Endothelial cell of umbilical vein (primary cell): Measurements from ENCODE around the gene ADI1. TPM values are rescaled to one million over a fixed set of nuclear protein-coding genes. Genes with fewer than 3 reads are reported as not detected.

Experiments
- BruUV-seq: library from RNA; stranded (reverse); fragments of 400-500 nt; replicated peaks from 2 replicates; lab custom pipeline; 2021; lab: Mats Ljungman, UMichigan
- CTCF ChIA-PET: fragments of 300-600, 350-600 bp; sonication (Branson Sonifier 250); formaldehyde crosslinking; loops from one replicate; lab custom pipeline; 2021; ENCODE audit warnings: antibody characterized with exemption, inconsistent platforms; lab: Charles Lee
- POLR2A ChIA-PET: fragments of 300-600, 350-600 bp; sonication (Branson Sonifier 250); formaldehyde crosslinking; loops from one replicate; lab custom pipeline; 2021; ENCODE audit warnings: antibody characterized with exemption, inconsistent platforms; lab: Charles Lee
- DNase-seq: peaks from one replicate; pipeline ENCODE4 v3.0.0-alpha.2; 2011; ENCODE audit warnings: low read depth, low spot score
- FAIRE-seq: peaks from 2 replicates; lab custom pipeline; 2011; peaks lifted over from hg19 to GRCh38; lab: Jason Lieb, UNC
- H2AFZ ChIP-seq: 2 replicates; pipeline ENCODE4 v1.6.0; 2012; ENCODE audit warnings: low read depth, low read length, control low read depth, inconsistent platforms
- H3K27ac ChIP-seq: 2 replicates; pipeline ENCODE4 v1.5.1; 2011; ENCODE audit warnings: low read depth, mild to moderate bottlenecking, control low read depth, low read length, moderate library complexity; ENCODE audit not compliant: insufficient read depth
- H3K27me3 ChIP-seq, 2 experiments: 2 replicates each; pipeline versions ENCODE4 v1.6.0 to v1.6.1; 2011; ENCODE audit warnings: low read length in 2 of 2, mixed read lengths in 1 of 2; ENCODE audit not compliant: control insufficient read depth in 2 of 2, insufficient read depth in 2 of 2
- H3K36me3 ChIP-seq, 2 experiments: 2 replicates in 1 of 2; 3 replicates in 1 of 2; pipeline ENCODE4 v1.5.1; 2011; ENCODE audit warnings: low read length in 2 of 2, mild to moderate bottlenecking in 1 of 2, moderate library complexity in 1 of 2; ENCODE audit not compliant: control insufficient read depth in 2 of 2, insufficient read depth in 2 of 2; ENCODE audit errors: extremely low read depth in 1 of 2
- H3K4me1 ChIP-seq: 3 replicates; pipeline ENCODE4 v1.5.1; 2011; ENCODE audit warnings: mild to moderate bottlenecking, low read length; ENCODE audit not compliant: control insufficient read depth, insufficient read depth; ENCODE audit errors: extremely low read depth
- H3K4me2 ChIP-seq: 2 replicates; pipeline ENCODE4 v1.6.1; 2011; ENCODE audit warnings: low read length, control low read depth, mixed read lengths; ENCODE audit not compliant: insufficient read depth
- H3K4me3 ChIP-seq, 3 experiments: fragments of 200-600 bp in 1 of 3; sonication (generic), shearing (Covaris generic) in 1 of 3; replicated peaks in 1 of 3; 2 replicates each; pipeline ENCODE4 v1.5.1; 2011 to 2016; ENCODE audit warnings: control low read depth in 3 of 3, low read length in 3 of 3, mild to moderate bottlenecking in 2 of 3, inconsistent platforms in 1 of 3, low read depth in 1 of 3, moderate library complexity in 1 of 3; ENCODE audit not compliant: insufficient read depth in 1 of 3
- H3K79me2 ChIP-seq: 2 replicates; pipeline ENCODE4 v1.6.0; 2012; ENCODE audit warnings: low read length, inconsistent platforms; ENCODE audit not compliant: control insufficient read depth, insufficient read depth
- H3K9ac ChIP-seq: replicated peaks from 2 replicates; pipeline ENCODE3; 2011; ENCODE audit warnings: low read length, control low read depth; ENCODE audit not compliant: insufficient read depth; ENCODE audit errors: extremely low read depth
- H3K9me1 ChIP-seq: replicated peaks from 3 replicates; pipeline ENCODE4 v1.6.0; 2011; ENCODE audit warnings: mild to moderate bottlenecking, low read length; ENCODE audit not compliant: control insufficient read depth, insufficient read depth; ENCODE audit errors: extremely low read depth
- H3K9me3 ChIP-seq: replicated peaks from 2 replicates; pipeline ENCODE4 v1.5.1; 2012; ENCODE audit warnings: low read length, inconsistent platforms; ENCODE audit not compliant: control insufficient read depth, insufficient read depth
- H4K20me1 ChIP-seq: replicated peaks from 2 replicates; pipeline ENCODE3; 2011; ENCODE audit warnings: mild to moderate bottlenecking, low read length; ENCODE audit not compliant: control insufficient read depth, insufficient read depth; ENCODE audit errors: extremely low read depth
- EZH2 ChIP-seq: IDR thresholded peaks from 2 replicates; pipeline ENCODE4 v1.6.1; 2012; ENCODE audit warnings: borderline replicate concordance, low read depth, mild to moderate bottlenecking, moderate library complexity, low read length, inconsistent platforms; ENCODE audit not compliant: severe bottlenecking
- FOS ChIP-seq: IDR thresholded peaks from 2 replicates; pipeline ENCODE4 v1.6.1; 2011; ENCODE audit warnings: mild to moderate bottlenecking, low read length, moderate library complexity, borderline replicate concordance; ENCODE audit not compliant: insufficient read depth
- GATA2 ChIP-seq: IDR thresholded peaks from 2 replicates; pipeline ENCODE4 v1.7.0; 2011; ENCODE audit warnings: low read depth, mild to moderate bottlenecking, moderate library complexity, mixed read lengths, low read length; ENCODE audit not compliant: insufficient read length, insufficient read depth
- JUN ChIP-seq: IDR thresholded peaks from 2 replicates; pipeline ENCODE4 v1.6.1; 2011; ENCODE audit warnings: borderline replicate concordance, low read depth; ENCODE audit not compliant: insufficient read length, insufficient read depth
- MYC ChIP-seq: IDR thresholded peaks from one replicate; pipeline ENCODE4 v1.6.1; 2011; ENCODE audit warnings: mild to moderate bottlenecking, low read depth, low read length
- POLR2A ChIP-seq: IDR thresholded peaks from 2 replicates; pipeline ENCODE4 v1.6.1; 2012; ENCODE audit warnings: low read depth, mild to moderate bottlenecking, control low read depth, low read length
- POLR2AphosphoS5 ChIP-seq: IDR thresholded peaks from 2 replicates; pipeline ENCODE4 v1.6.1; 2012; ENCODE audit warnings: low read depth, mild to moderate bottlenecking, control low read depth, low read length, moderate library complexity; ENCODE audit not compliant: insufficient read depth
- dilution Hi-C: fragments of 300-500 bp; cut with MboI; formaldehyde crosslinking; loops from one replicate; pipeline ENCODE4 v1.15.0; 2019; ENCODE audit warnings: low sequenced_read_pairs; ENCODE audit not compliant: extremely low pct_ligation_motif_present
- intact Hi-C: fragments of 100-400 bp; cut with micrococcal nuclease; formaldehyde crosslinking; loops from one replicate; pipeline ENCODE4 v1.10.0; 2022
- polyA plus RNA-seq, 4 experiments: library from polyadenylated mRNA; depleted of rRNA in 3 of 4; stranded (reverse) in 3 of 4; unstranded in 1 of 4; fragments of >200 nt; gene quantifications; 2 replicates each; pipeline versions ENCODE4 v1.2.1 to v1.2.3, GENCODE V29; 2011 to 2012; ENCODE audit warnings: missing spikeins in 1 of 4
- total RNA-seq: library from RNA; stranded (reverse); gene quantifications from 2 replicates; pipeline ENCODE4 v1.2.3, GENCODE V29; 2021
- TF ChIP-seq, protein P1 (sequence below): IDR thresholded peaks from 2 replicates; pipeline ENCODE4 v1.6.1; 2011; ENCODE audit not compliant: insufficient read depth, insufficient read length
- TF ChIP-seq, protein P2 (sequence below), 2 donors: IDR thresholded peaks; 1 replicate in 1 of 2; 2 replicates in 1 of 2; pipeline ENCODE4 v1.5.1; 2011; ENCODE audit warnings: low read length in 2 of 2, mild to moderate bottlenecking in 2 of 2, moderate library complexity in 2 of 2, control low read depth in 1 of 2, inconsistent platforms in 1 of 2, low read depth in 1 of 2; ENCODE audit not compliant: insufficient read depth in 1 of 2; ENCODE audit errors: extremely low read depth in 1 of 2

ADI1 gene
- total and polyA plus RNA-seq, 2 donors (not counting 3 experiments of a cell fraction or from before 2014, with no cell fraction given), result 38.6 to 49.7 TPM

DNA sequence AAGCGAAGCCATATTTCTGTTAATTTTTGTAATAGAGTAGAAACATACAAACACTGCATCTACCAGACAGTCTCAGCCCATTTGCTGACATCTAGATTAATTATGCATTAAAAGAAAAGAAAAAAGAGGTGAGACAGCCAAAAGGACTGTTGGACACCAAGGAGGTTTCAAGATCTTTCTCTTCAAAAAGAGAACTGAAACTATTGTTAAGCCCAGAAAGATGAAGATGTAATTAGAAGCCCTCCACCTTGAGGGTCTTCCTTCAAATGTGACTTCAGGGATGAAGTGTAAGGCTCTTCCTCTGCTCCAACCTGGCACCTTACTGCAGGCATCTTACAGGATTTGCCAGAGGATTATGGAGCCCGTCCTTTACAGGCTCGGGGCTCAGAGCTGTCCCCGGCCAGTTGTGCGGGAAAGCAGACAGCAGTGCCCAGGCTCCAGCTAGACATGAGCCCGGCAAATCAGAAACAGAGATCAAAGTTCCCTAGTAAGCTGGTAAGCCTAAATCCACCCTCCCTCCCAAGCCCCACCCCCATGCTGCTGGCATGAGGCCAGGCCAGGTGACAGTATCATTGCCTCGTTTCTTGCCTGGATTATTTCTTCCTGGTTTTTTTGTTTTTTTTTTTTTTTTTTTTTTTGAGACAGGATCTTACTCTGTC is 38.9 kb downstream of the ADI1 start:
- H3K27me3 ChIP-seq, result no peaks in the 10 kb centered on the region
- BruUV-seq, result no TSS peak
- H3K4me2 ChIP-seq, result no peak overlapping the region

DNA sequence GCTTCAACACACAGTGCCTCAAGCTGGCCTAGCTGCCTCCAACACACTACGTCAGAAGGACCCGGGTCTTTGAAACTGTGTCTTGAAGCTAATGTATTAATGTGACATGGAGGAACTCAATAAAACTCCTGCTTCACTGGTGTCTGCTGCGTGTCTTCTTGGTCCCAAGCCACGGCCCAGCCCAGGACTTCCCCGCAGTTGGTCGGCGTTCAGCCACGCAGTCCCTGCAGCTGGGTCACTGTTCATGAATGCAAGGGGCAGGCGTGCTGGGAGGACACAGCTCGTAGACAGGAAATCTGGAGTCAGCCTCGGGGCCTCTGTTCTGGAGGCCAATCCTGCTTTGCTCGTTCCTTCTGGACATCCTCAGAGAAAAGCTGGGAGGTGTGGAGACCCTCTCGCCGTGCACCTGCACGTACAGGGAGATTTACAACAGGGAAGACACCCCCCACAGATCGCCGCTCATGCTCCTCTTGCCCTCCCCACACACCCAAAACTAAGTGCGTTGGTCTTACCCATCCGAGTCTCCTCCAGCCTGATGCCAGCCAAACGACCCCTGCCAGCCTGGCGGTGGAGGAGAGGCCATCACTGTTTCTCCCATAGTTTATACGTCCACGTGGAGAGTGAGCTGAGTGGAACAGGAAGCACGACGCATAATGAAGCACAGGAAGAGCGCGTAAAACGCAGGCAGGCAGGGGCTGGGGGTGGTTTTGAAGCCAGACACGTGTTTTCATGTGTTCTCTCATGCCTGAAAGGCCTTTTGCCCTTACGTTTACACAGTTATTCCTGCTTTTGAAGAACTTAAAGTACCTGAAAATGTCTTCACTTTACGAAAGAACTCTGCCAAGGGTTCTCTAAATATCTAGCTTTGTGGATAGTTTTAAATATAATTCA is 39.7 kb downstream of the ADI1 start:
- Histone ChIP-seq H3K27ac (no peak overlapping the region), H3K27me3 (no peaks in the 10 kb centered on the region), H3K4me3 (no peak overlapping the region), H4K20me1 (no peaks in the 10 kb centered on the region), H3K9ac (no peak overlapping the region), H3K4me2 (no peak overlapping the region), H3K9me3 (no peaks in the 10 kb centered on the region), H3K36me3 (peaks cover 0 to 14% of the 10 kb centered on the region in 2 experiments), H3K4me1 (no peaks in the 10 kb centered on the region), H2AFZ (no peak overlapping the region), H3K9me1 (no peaks in the 10 kb centered on the region), H3K79me2 (no peaks in the 10 kb centered on the region)
- ChIA-PET CTCF (interaction anchor here (0.6 to 2.1 kb wide), 2 partner anchors 18 kb away, joined by 3 to 7 read pairs; no protein-coding TSS in a partner anchor), POLR2A (no interaction called here)
- dilution Hi-C loops, result no loop called here
- intact Hi-C loops, result loop anchor here (5.0 kb wide), 1 partner anchor 58 kb away; no protein-coding TSS in a partner anchor
- no TSS peak for BruUV-seq
- FAIRE-seq (no peak), DNase-seq (no peak)
- TF ChIP-seq GATA2, result no peak
- TF ChIP-seq EZH2, result no peak
- no peak for TF ChIP-seq POLR2A
- TF ChIP-seq JUN, result no peak
- TF ChIP-seq, protein P1, sequence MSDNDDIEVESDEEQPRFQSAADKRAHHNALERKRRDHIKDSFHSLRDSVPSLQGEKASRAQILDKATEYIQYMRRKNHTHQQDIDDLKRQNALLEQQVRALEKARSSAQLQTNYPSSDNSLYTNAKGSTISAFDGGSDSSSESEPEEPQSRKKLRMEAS, result no peak
- TF ChIP-seq FOS, result no peak
- no peak for TF ChIP-seq MYC
- TF ChIP-seq, protein P2, sequence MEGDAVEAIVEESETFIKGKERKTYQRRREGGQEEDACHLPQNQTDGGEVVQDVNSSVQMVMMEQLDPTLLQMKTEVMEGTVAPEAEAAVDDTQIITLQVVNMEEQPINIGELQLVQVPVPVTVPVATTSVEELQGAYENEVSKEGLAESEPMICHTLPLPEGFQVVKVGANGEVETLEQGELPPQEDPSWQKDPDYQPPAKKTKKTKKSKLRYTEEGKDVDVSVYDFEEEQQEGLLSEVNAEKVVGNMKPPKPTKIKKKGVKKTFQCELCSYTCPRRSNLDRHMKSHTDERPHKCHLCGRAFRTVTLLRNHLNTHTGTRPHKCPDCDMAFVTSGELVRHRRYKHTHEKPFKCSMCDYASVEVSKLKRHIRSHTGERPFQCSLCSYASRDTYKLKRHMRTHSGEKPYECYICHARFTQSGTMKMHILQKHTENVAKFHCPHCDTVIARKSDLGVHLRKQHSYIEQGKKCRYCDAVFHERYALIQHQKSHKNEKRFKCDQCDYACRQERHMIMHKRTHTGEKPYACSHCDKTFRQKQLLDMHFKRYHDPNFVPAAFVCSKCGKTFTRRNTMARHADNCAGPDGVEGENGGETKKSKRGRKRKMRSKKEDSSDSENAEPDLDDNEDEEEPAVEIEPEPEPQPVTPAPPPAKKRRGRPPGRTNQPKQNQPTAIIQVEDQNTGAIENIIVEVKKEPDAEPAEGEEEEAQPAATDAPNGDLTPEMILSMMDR (IDR thresholded peaks at IDR 0.05; ENCODE audit: extremely low read depth in 1 of 2, insufficient read depth in 1 of 2, low read depth in 1 of 2, low read length in 2 of 2), result no peak

More for the DNA sequence above, 38.9 kb downstream of the ADI1 start:
- Histone ChIP-seq H3K4me1 (no peaks in the 10 kb centered on the region), H2AFZ (no peak overlapping the region), H3K9me1 (no peaks in the 10 kb centered on the region), H4K20me1 (no peaks in the 10 kb centered on the region), H3K79me2 (no peaks in the 10 kb centered on the region), H3K9ac (no peak overlapping the region), H3K27ac (no peak overlapping the region), H3K9me3 (no peaks in the 10 kb centered on the region), H3K4me3 (no peak overlapping the region), H3K36me3 (peaks cover 0 to 14% of the 10 kb centered on the region in 2 experiments)
- TF ChIP-seq JUN, result no peak
- no peak for TF ChIP-seq FOS
- TF ChIP-seq MYC, result no peak
- TF ChIP-seq POLR2A, result no peak
- TF ChIP-seq GATA2, result no peak
- no peak for TF ChIP-seq POLR2AphosphoS5
- TF ChIP-seq, protein P1, result no peak
- ChIA-PET CTCF (interaction anchor here (0.6 to 1.9 kb wide), 3 partner anchors 13 to 57 kb away, joined by 3 to 4 read pairs (median 3); no protein-coding TSS in a partner anchor), POLR2A (no interaction called here)
- no peak for FAIRE-seq
- dilution Hi-C loops, result no loop called here
- intact Hi-C loops, result no loop called here
- no peak for DNase-seq
